Retina (tissue), 1 donor: ENCODE results near the gene PDAP1.
"Not testable (repeated sequence)": the region's sequence is repeated elsewhere in the genome, so short reads cannot be mapped to it uniquely, and the experiment has no call there.

Experiments used
- DNase-seq: peaks from one replicate; pipeline ENCODE4 v3.0.0-alpha.2; 2016

PDAP1 gene, protein sequence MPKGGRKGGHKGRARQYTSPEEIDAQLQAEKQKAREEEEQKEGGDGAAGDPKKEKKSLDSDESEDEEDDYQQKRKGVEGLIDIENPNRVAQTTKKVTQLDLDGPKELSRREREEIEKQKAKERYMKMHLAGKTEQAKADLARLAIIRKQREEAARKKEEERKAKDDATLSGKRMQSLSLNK

DNA sequence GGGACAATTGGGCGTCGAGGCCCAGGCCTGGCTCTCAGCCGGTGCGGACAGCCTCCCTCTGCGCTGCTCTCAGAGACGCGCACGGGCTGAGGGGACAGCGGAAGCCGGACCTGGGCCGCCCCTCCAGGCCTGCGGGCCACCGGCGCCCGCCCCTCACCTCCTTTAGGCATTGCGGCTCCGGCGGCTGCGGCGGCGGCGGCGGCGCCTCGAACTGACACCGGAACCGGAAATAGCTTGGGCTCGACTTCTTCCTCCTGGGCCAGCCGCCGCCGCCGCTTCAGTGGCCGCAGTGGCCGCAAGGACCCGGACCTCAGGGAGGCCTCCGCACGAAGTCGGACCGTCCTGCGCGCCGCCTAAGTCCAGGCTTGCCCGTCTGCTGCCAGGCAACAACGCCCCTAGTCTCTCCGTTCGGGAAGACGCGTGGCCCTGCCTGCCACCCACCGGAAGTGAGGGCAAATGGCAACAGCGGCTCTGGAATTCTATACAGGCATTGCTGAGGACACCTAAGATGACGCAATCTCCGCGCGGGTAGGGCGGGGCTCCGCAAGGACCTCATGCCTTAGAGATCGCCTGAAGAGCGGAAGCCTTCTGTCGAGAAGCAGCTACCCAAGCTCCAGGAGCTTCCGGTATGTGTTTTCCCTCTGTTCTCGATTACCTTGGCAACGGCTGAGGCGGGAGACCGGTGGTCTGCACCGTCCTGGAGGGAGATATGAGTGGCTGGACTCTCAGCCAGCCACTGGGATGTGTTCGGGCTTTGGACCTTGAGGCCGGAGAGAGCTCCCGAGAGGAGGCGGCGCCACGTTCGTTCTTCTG, at the start of gene PDAP1, which contains the start of gene BUD31:
Gene PDAP1 (minus strand): TSS at position 219 of the 813 bp plus-strand sequence. CDS start 49 bp downstream, at position 170.
Gene BUD31 (plus strand): TSS at position 591 of the 813 bp plus-strand sequence. CDS start 2,124 bp downstream, outside the sequence.
- peak; percentile 100 for DNase-seq

DNA sequence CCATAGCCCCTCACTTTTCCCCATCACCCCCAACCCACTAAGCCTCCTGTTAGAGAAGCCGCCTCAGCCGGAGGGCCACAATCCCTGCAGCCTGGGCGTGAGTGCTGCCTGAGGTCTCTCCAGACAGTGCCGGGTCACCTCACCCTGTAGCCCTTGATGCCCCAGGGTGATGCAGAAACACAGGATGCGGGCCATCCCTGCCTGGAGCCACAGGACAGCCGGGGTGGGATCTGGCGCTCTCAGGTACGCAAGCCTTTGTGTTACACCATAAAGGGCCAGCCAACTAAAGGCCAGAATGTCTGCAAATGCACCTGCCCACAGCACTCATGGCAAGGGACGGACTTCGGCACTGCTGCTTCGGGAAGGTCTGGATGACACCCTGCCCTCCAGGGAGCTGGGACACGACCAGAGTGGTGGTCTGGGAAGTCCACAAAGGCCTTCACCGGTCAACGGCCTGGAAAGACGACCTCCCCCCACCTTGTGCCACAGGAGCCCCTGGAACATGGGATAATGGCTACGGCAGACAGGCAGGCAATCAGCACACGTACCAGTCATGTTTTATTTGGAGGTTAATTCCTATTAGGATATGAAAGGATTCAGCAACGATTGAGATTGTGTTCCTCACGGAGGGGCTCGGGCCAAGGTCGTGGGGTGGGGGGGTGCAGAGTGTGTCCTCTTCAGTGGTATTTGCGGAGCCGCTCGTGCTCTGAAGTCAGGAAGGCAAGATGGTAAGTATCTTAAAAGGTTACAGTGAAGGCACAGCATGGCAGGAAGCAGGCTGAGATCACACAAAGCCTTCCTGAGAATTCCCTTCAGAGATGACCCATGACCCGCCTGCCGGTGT, 49.5 kb upstream of the PDAP1 start:
- no peak for DNase-seq

DNA sequence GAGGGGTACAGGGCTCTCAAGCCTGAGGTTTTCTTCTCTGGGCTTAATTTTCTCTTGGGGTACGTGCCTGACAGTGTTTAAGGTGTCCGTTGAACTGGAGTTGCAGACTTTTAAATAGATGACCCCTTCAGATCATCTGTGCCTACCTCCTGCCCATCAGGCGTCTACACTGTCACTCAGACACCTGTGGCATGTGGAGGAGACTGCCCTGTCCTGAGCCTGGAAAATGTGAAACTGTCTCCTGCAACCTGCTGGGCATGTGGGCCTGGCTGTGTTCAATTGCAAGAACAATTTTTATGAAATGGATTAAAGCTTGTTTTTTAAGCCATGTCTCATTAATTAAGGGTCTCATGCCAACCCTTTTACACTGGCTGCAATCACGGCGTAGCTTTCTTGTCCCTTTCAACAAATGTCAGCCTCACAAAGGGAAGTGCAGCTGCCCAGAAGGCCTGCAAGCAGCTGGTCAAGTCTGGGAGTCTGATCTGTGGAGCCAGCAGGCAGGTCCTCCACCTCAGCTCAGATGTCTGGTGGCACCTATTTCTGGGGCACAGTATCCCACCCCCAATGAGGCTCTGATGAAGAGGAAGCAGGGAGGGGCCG, 48.8 kb upstream of the PDAP1 start:
- no peak for DNase-seq

- no peak for DNase-seq
These were observed 47.9 kb upstream of the PDAP1 start for GRCh38 chr7:99456288-99456687.

GRCh38 chr7:99455874-99456273, 47.5 kb upstream of the PDAP1 start:
- no peak for DNase-seq

- no peak for DNase-seq
These were observed 44.7 kb upstream of the PDAP1 start for GRCh38 chr7:99453105-99453504.

DNA sequence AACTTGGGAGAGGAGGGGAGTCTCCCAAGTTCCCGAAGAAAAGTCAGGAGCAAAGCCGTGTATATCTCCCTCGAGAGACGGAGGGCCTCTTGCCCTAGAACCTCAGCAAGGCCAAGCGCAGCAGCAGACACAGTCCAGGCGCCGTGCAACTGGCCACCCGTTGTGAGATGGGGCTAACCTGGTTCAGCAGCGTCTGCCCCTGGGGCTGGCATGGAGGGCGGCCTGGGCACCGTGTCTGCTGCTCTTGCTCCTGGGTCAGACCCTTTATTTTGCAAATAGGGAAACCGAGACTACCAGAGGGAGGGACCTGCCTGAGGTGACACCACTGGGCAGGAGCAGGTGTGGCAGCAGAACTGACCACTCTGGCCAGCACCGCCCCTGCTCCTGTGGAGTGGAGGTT, 44.1 kb upstream of the PDAP1 start:
- no peak for DNase-seq

DNA sequence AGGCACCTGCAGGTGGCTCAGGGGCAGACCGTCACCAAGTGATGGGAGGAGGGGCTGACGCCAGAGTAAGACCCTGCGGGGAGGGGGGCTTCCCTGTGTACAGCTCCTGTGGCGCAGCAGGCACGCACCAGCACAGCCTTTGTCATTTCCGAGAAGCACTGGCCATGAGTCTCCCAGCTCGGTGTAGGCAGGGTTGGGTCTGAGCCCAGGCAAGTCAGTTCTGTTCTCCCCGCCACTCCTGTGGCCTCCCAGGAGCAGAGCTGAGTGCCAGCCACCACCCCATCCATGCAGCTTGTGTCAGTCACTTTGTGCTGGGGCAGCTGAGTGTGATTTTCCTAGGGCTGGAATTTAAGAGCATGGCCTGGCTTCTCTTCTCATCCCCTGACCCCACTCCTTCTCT, 43.5 kb upstream of the PDAP1 start:
- no peak for DNase-seq

GRCh38 chr7:99449326-99449725, 40.9 kb upstream of the PDAP1 start:
- DNase-seq: no peak

DNA sequence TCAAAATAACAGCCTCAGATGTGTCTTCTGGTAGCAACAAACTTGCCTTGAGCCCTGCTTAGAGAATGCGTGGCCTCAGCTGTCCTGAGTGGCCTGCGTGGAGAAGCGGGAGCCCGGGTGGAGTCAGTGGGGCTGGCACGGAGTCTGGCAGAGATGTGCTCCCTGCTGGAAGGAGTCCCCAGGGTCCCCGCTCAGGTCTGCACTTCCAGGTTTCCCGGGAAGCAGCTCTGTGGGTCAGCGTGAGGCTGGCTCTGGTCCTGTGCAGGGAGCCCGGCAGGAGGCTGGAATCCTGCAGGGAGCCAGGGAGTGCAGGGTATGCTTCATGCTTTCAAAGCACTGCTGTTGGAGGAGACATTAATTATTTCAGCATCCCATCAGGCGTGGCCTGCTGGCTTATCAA, 40.5 kb upstream of the PDAP1 start:
- no peak for DNase-seq

GRCh38 chr7:99447943-99448342, 39.5 kb upstream of the PDAP1 start:
- DNase-seq: no peak

DNA sequence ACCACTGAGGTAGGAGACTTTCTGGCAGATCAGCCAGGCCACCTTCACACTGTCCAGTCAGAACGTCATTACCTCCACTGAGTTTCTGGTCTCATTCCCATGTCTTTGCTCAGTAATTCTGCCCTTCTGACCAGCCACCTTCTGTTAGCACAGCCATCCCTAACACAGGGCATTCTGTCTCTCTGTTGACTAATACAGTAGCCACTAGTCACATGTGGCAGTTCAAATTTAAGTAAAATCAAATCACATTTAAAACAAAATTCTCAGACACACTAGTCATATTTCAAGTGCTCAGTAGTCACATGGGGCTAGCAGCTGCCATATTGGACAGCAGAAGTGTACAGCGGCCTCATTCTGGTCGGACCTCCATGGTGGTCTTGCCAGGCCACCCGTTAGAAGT, 37.7 kb upstream of the PDAP1 start:
- DNase-seq: no peak

GRCh38 chr7:99440195-99440594, 31.8 kb upstream of the PDAP1 start:
- DNase-seq: no peak

- DNase-seq: peak; percentile 92
These were observed 30.4 kb upstream of the PDAP1 start, which contains the start of the genes CPSF4 and PTCD1 for GRCh38 chr7:99438573-99439480. Gene CPSF4 (plus strand): TSS chr7:99438943. CDS start chr7:99439083, 140 bp downstream. Gene PTCD1 (minus strand): TSS chr7:99438798. CDS start chr7:99435242, 3,556 bp downstream.

DNA sequence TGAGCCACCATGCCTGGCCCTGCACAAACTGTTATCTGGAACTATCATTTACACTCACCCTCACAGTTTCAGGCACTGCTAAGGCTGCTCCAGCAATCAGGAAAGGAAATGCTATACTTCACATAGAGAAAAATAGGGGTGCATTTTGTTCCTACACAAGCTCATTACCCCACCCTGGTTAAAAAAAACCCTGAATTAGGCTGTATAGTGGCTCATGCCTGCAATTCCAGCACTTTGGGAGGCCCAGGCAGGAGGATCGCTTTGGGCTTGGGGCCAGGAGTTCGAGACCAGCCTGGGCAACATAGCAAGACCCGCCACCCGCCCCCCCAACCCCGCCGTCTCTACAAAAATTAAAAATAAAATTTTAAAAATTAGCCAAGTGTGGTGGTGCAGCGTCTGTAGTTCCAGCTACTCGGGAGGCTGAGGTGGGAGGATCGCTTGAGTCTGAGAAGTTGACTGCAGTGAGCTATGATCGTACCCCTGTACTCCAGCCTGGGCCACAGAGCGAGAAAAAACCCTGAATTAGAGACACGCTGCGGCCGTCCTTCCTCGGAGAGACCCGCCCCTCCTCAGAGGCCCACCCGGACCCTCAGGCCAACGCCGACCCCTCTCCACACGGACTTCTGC, 29.7 kb upstream of the PDAP1 start:
- DNase-seq: no peak

- no peak for DNase-seq
These were observed 24.8 kb upstream of the PDAP1 start for GRCh38 chr7:99433158-99433557.

GRCh38 chr7:99431756-99432540, 23.6 kb upstream of the PDAP1 start:
- not testable (repeated sequence) for DNase-seq

DNA sequence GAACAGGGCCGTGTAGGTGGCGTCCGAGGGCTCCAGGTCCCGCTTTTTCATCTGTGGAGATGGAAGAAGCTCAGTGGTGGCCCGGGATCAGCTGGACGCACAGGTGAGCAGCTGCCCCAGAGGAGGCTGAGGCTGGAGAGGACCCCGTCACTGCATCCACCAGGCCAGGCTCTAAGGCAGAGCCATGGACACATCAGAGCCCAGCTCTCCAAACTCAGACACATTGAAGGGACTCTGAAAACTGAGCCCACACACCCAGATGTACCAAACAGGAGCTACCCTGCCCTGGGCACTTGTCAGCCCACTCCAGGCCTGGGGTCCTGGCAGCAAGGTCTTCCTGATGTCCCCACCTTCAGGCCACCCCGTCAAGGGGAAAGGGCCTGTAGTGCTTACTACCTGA, 21.4 kb upstream of the PDAP1 start:
- no peak for DNase-seq

DNA sequence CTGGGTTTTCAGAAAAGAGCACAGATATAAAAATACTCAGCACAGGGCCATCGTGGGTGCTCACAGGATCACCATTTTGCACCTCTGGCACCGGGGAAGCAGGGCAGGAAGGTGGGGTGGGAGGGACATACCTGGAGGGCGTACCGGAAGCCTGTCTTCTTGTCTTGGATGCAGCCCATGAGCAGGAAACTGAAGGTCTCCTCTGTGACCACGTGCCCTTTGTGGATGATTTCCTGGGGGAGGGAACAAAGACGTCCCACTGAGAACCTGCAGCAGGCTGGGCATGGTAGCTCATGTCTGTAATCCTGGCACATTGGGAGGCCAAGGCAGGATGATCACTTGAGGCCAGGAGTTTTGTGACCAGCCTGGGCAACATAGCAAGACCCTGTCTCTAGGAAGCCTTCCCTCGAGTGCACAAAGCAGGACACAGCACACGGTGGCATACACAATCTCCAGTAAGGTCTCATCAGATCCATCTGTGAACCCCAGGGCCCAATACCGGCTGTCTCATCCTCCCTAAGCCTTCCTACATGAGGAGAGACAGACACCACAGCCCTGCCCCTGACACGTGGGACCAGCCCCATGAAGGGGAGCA, 20.7 kb upstream of the PDAP1 start:
- no peak for DNase-seq
